GM23248 (cell line): ENCODE measurements around the gene MINDY2.

ENCODE experiments used
- EZH2 ChIP-seq: fragments of 200-600 bp; sonication (generic); IDR thresholded peaks from 2 replicates; pipeline ENCODE4 v1.6.1; 2018; ENCODE audit warnings: antibody characterized with exemption, mild to moderate bottlenecking; ENCODE audit not compliant: insufficient read depth, poor library complexity, severe bottlenecking
- EZH2phosphoT487 ChIP-seq: fragments of 200-600 bp; sonication (generic); IDR thresholded peaks from 2 replicates; pipeline ENCODE4 v1.6.1; 2018; ENCODE audit warnings: antibody characterized with exemption, moderate library complexity, mild to moderate bottlenecking, low read depth; ENCODE audit not compliant: insufficient read depth

DNA sequence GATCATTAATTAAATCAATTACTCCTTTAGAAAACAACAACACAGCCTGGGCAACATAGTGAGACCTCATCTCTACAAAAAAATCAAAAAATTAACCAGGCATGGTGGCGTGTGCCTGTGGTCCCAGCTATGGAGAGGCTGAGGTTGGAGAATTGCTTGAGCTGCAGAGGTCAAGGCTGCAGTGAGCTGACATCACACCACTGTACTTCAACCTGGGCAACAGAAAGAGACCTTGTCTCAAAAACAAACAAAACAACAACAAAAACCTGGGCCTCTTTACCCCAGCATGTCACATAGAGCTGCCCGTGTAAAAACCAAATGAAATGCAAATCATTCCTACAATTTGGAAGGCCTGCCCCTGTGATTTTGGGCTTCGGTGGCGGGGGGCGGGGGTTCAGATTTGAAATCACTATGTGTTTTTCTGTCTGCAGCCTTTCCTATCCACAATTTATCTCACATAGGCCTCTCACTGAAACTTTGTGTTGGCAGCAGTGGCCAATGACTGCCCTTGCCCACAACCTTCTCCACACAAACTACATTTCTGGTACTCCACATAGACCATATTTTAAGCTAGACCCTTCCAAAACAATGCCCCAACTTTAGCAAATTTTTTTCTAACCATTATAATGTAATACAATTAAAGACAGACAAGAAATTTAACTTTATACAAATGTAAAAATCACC lies 28.1 kb upstream of the MINDY2 start:
- TF ChIP-seq EZH2phosphoT487 (no peak), EZH2 (no peak)
